Left ventricle myocardium inferior (tissue), 1 donor: ENCODE results near the gene EXOC1. TPM values are rescaled to one million over a fixed set of nuclear protein-coding genes. Genes with fewer than 3 reads are reported as not detected.

Experiments used
- DNase-seq: peaks from one replicate; pipeline ENCODE4 v3.0.0-alpha.2; 2020
- H3K27ac ChIP-seq: fragments of 200-600 bp; replicated peaks from 2 replicates; pipeline ENCODE4 v1.8.0; 2021
- H3K27me3 ChIP-seq: fragments of 200-600 bp; 2 replicates; pipeline ENCODE4 v1.8.0; 2021; ENCODE audit warnings: low read depth
- H3K36me3 ChIP-seq: fragments of 200-600 bp; 2 replicates; pipeline ENCODE4 v1.8.0; 2021
- H3K4me1 ChIP-seq: fragments of 200-600 bp; 2 replicates; pipeline ENCODE4 v1.8.0; 2021
- H3K4me3 ChIP-seq: fragments of 200-600 bp; 2 replicates; pipeline ENCODE4 v1.8.0; 2021; ENCODE audit warnings: mild to moderate bottlenecking, moderate library complexity
- H3K9me3 ChIP-seq: fragments of 200-600 bp; replicated peaks from 2 replicates; pipeline ENCODE4 v1.8.0; 2021
- CTCF ChIP-seq: fragments of 200-600 bp; IDR thresholded peaks from 2 replicates; pipeline ENCODE4 v1.8.0; 2021; ENCODE audit warnings: antibody characterized with exemption, mild to moderate bottlenecking, borderline replicate concordance
- intact Hi-C: fragments of 100-400 bp; cut with micrococcal nuclease; formaldehyde crosslinking; loops from one replicate; pipeline ENCODE4 v1.11.0; 2022
- total RNA-seq: library from RNA; stranded (reverse); fragmentation: NEBNext Ultra II Directional; extraction: Animal tissue kit (Norgen Biotek cat#: 25700); gene quantifications from one replicate; pipeline ENCODE4 v1.2.1, GENCODE V29; 2021
- donor health status: DM: no; HTN: yes; CAD: no; lungs with severe emphysema.

Gene EXOC1
- total RNA-seq, 1 donor from 2014 or later, result 20.3 TPM

- no peak overlapping the region for H3K27ac ChIP-seq
- no peak for TF ChIP-seq CTCF
- intact Hi-C loops, result no loop called here
- H3K36me3 ChIP-seq, result no peaks in the 10 kb centered on the region
- H3K4me1 ChIP-seq, result no peaks in the 10 kb centered on the region
- DNase-seq, result no peak
- H3K27me3 ChIP-seq, result peaks cover 63% of the 10 kb centered on the region
- no peak overlapping the region for H3K4me3 ChIP-seq
- no peaks in the 10 kb centered on the region for H3K9me3 ChIP-seq
These were observed 23.4 kb upstream of the EXOC1 start for GRCh38 chr4:55830048-55830447.

GRCh38 chr4:55830716-55831115 is 22.7 kb upstream of the EXOC1 start:
- H3K36me3 ChIP-seq, result no peaks in the 10 kb centered on the region
- no peak overlapping the region for H3K4me3 ChIP-seq
- H3K27me3 ChIP-seq, result peaks cover 61% of the 10 kb centered on the region
- intact Hi-C loops, result no loop called here
- DNase-seq, result no peak
- H3K9me3 ChIP-seq, result peaks cover under 1% of the 10 kb centered on the region
- no peak overlapping the region for H3K27ac ChIP-seq
- H3K4me1 ChIP-seq, result no peaks in the 10 kb centered on the region
- no peak for TF ChIP-seq CTCF

- Histone ChIP-seq H3K36me3 (no peaks in the 10 kb centered on the region), H3K27me3 (peaks cover 42% of the 10 kb centered on the region), H3K9me3 (peaks cover 17% of the 10 kb centered on the region), H3K4me3 (no peak overlapping the region), H3K4me1 (no peaks in the 10 kb centered on the region), H3K27ac (no peak overlapping the region)
- TF ChIP-seq CTCF, result no peak
- intact Hi-C loops, result no loop called here
- DNase-seq, result no peak
These were observed 19.2 kb upstream of the EXOC1 start for GRCh38 chr4:55834086-55834795.

GRCh38 chr4:55837903-55838302 is 15.5 kb upstream of the EXOC1 start:
- peaks cover 30% of the 10 kb centered on the region for H3K27me3 ChIP-seq
- no peak for TF ChIP-seq CTCF
- DNase-seq, result no peak
- H3K36me3 ChIP-seq, result no peaks in the 10 kb centered on the region
- H3K4me1 ChIP-seq, result no peaks in the 10 kb centered on the region
- H3K9me3 ChIP-seq, result peaks cover 17% of the 10 kb centered on the region
- H3K4me3 ChIP-seq, result no peak overlapping the region
- intact Hi-C loops, result no loop called here
- H3K27ac ChIP-seq, result no peak overlapping the region

- Histone ChIP-seq H3K4me3 (no peak overlapping the region), H3K9me3 (peaks cover 17% of the 10 kb centered on the region), H3K4me1 (no peaks in the 10 kb centered on the region), H3K27ac (no peak overlapping the region), H3K36me3 (no peaks in the 10 kb centered on the region), H3K27me3 (peaks cover 29% of the 10 kb centered on the region)
- no peak for DNase-seq
- intact Hi-C loops, result no loop called here
- no peak for TF ChIP-seq CTCF
These were observed 15.1 kb upstream of the EXOC1 start for GRCh38 chr4:55838356-55838755.
